Activated CD4-positive, alpha-beta T cell treated with anti-CD3 and anti-CD28 coated beads, Interleukin-2, amount 10 ng/mL, durations not matched to agents 24 days and 14 days (primary cell): ENCODE data around the gene RALGAPB. TPM values are rescaled to one million over a fixed set of nuclear protein-coding genes. Genes with fewer than 3 reads are reported as not detected.
"Not testable (repeated sequence)": the region's sequence is repeated elsewhere in the genome, so short reads cannot be mapped to it uniquely, and the experiment has no call there.

Experiments
- DNase-seq: peaks from one replicate; pipeline ENCODE4 v3.0.0; 2022
- H3K27ac Mint-ChIP-seq: one replicate; pipeline ENCODE4 v1.8.0; 2022; ENCODE audit warnings: mild to moderate bottlenecking, mixed read lengths
- H3K27me3 Mint-ChIP-seq: one replicate; pipeline ENCODE4 v1.8.0; 2022; ENCODE audit warnings: mixed read lengths
- H3K36me3 Mint-ChIP-seq: one replicate; pipeline ENCODE4 v1.8.0; 2022; ENCODE audit warnings: low read depth, mild to moderate bottlenecking, mixed read lengths
- H3K4me1 Mint-ChIP-seq: one replicate; pipeline ENCODE4 v1.8.0; 2021; ENCODE audit warnings: mixed read lengths
- H3K4me3 Mint-ChIP-seq: one replicate; pipeline ENCODE4 v1.8.0; 2022; ENCODE audit warnings: mild to moderate bottlenecking, moderate library complexity, mixed read lengths
- H3K9me3 Mint-ChIP-seq: one replicate; pipeline ENCODE4 v1.8.0; 2021; ENCODE audit warnings: mixed read lengths
- intact Hi-C: fragments of 100-400 bp; cut with micrococcal nuclease; formaldehyde crosslinking; loops from one replicate; pipeline ENCODE4 v1.15.1; 2023
- total RNA-seq: library from RNA; stranded (reverse); gene quantifications from 2 replicates; pipeline ENCODE4 v1.2.3, GENCODE V29; 2022

RALGAPB gene
- total RNA-seq: 28.3 and 29.8 TPM in 2 replicates

DNA sequence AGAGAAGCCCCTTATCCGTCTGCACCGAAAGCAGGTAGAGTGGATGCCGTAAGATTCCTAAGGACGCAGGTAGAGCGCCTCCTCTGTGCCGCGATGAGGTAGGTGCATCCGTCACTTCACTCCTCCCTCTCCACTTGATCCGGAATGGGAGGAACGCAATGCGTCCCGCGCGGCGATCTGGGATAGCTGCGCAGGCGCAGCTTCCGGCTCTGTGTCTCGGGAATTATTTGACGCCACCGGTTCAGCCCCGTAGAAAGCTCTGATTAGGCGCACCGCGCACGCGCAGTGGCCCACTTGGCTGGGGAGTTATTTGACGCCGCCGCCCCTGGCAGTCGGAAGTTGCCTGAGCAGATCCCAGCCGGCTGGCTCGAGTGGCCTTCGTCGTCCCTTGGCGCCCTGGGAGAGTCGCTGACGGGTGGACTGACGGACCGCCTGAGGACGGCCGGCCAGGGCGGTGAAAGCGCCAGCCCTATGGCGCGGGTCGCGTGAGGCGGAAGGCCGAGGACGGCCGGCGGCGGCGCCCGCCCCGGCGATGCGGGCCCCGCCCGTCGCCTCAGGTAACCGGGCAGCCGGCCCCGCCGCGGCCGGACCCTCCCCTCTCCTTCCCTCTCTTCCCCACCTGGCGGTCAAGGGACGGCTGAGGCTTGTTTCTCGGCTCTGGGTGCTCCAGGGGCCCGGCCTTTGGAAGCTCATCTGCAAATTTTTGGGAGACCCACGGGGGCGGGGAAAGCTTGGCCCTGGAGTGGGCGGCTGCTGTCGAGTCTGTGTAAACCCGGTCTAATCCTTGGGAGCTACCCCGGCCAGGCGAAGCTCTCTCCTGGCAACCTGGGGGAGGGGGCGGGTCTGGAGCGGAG is at the start of gene RALGAPB:
RALGAPB (plus strand) TSS at position 331 of the 854 bp plus-strand sequence. CDS start 15,590 bp downstream, outside the sequence.
- peaks cover 13% of the 10 kb centered on the region for H3K27me3 Mint-ChIP-seq
- peaks cover 30% of the 10 kb centered on the region for H3K4me1 Mint-ChIP-seq
- intact Hi-C loops: loop anchor here (1.0 to 10.0 kb wide), 4 partner anchors 26 to 778 kb away; partner anchors contain the start of genes CTNNBL1, RPRD1B, SNHG17 and TTI1
- peaks cover 4% of the 10 kb centered on the region for H3K9me3 Mint-ChIP-seq
- H3K4me3 Mint-ChIP-seq: peak within 1 kb of the TSS; percentile 90
- peak; percentile 99 for DNase-seq
- H3K36me3 Mint-ChIP-seq: peaks cover 10% of the 10 kb centered on the region
- H3K27ac Mint-ChIP-seq: peak within 1 kb of the TSS; percentile 91

DNA sequence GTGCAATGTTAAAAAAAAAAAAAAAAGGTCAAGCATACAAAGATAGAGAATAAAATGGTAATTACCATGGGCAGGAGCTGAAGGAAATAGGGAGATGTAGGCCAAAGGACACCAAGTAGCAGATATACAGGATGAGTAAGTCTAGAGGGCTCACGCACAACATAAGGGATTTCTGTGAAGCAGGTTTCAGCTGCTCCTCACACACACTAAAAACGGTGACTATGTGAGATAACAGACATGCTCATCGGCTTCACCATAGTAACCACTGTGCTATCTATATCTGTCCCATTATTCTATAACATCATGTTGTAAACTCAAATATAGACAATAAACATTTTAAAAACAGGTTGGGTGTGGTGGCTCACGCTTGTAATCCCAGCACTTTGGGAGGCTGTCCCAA is 49.1 kb upstream of the RALGAPB start:
- no peak overlapping the region for H3K27ac Mint-ChIP-seq
- intact Hi-C loops: no loop called here
- no peak for DNase-seq
- H3K9me3 Mint-ChIP-seq: no peaks in the 10 kb centered on the region
- no peaks in the 10 kb centered on the region for H3K27me3 Mint-ChIP-seq
- peaks cover 85% of the 10 kb centered on the region for H3K36me3 Mint-ChIP-seq
- peaks cover 27% of the 10 kb centered on the region for H3K4me1 Mint-ChIP-seq
- no peak overlapping the region for H3K4me3 Mint-ChIP-seq

DNA sequence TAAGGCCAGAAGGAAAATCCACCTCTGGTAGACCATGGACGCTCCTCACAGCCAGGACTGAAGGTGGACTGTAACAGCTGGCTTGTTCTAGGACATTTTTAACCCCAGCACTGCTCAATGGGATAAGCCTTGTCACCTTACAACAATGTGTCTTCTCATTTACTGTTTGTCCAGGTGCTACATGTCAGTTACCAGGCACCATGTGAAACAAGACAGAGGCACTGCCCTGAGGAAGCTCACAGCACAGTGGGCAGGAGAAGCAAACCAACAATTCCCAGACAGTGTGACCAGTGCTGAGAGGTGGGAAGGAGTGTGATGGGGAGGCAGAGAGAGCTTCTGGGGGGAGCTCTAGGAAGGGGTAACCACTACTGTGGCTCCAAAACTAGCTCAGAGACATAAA is 48.2 kb upstream of the RALGAPB start:
- DNase-seq: no peak
- intact Hi-C loops: no loop called here
- Mint-ChIP-seq H3K4me1 (peaks cover 27% of the 10 kb centered on the region), H3K9me3 (no peaks in the 10 kb centered on the region), H3K4me3 (no peak overlapping the region), H3K27ac (no peak overlapping the region), H3K27me3 (no peaks in the 10 kb centered on the region), H3K36me3 (peaks cover 86% of the 10 kb centered on the region)

DNA sequence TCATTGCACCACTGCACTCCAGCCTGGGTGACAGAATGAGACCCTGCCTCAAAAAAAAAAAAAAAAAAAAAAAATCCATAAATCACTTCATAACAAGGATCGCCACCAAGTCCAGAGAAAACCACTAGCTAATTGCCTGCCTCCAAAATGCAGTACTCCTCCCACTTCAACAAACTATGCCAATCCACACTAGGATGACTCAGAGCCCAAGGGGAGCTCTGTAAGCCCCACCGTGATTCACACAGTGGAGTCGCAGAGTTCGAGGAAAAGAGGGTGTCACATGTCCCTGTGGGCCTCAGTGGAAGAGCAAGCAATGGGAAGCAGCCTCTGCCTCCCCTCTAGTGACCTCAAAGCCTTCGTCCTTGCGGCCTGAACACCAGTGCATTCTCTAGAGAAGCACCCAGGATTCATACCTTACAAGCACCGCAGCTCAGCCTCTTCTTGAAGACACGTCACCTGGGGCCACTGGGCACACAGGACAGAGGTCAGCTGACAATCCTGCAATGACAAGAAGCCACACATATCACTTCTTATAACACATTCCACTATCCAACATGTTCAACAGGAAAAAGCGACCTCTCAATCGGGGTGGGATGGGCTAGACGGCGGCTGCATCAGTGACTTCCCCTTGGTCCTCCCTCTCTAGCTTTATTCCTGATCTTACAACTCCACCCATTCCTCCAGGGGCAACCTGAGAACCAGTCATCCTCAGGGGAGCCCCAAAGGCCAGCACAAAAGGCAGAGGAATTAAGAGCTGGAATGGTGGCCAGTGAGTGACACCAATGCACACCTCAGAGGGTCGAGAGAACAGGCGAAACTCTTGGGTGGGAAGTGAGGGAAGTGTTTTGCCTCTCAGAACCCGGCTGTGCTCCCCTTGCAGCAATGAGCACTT is 46.4 kb upstream of the RALGAPB start:
- no peaks in the 10 kb centered on the region for H3K27me3 Mint-ChIP-seq
- H3K4me3 Mint-ChIP-seq: no peak overlapping the region
- peaks cover 83% of the 10 kb centered on the region for H3K36me3 Mint-ChIP-seq
- H3K4me1 Mint-ChIP-seq: peaks cover 34% of the 10 kb centered on the region
- no peak for DNase-seq
- intact Hi-C loops: no loop called here
- H3K9me3 Mint-ChIP-seq: no peaks in the 10 kb centered on the region
- H3K27ac Mint-ChIP-seq: no peak overlapping the region

DNA sequence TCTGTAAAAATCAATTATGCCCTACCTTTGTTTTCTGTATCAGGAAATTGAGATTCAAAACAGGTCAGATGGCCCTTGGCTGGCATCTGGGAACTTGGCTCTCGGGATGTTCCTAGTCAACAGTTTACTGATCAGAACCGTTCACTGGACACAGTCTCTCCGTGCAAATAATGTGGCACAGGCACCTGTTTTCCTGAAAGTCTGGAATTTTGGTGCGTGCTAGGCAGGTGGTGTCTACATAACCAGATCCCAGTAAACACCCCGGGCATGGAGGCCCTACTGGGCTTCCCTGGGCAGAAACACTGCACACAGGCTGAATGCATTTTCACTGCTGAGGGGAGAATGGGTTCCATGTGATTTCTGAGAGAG is 45.0 kb upstream of the RALGAPB start:
- no peaks in the 10 kb centered on the region for H3K27me3 Mint-ChIP-seq
- DNase-seq: no peak
- H3K9me3 Mint-ChIP-seq: no peaks in the 10 kb centered on the region
- intact Hi-C loops: no loop called here
- no peak overlapping the region for H3K4me3 Mint-ChIP-seq
- H3K4me1 Mint-ChIP-seq: peaks cover 43% of the 10 kb centered on the region
- H3K27ac Mint-ChIP-seq: no peak overlapping the region
- peaks cover 83% of the 10 kb centered on the region for H3K36me3 Mint-ChIP-seq

DNA sequence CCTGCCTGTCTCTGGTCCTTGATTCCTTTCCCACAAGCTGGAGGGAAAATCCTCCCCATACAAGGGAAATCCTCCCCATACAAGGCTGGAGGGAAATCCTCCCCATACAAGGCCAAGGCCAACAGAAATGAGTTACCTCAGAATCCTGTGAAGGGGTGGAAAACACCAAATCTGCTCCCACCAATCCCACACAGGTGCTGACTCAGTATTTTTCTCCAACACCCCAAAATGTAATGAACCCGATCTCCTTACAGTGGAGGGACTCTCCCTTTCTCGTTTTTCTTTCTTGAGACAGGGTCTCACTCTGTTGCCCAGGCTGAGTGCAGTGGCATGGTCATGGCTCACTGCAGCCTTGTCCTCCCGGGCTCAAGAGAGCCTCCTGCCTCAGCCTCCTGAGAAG is 43.8 kb upstream of the RALGAPB start:
- peaks cover 85% of the 10 kb centered on the region for H3K36me3 Mint-ChIP-seq
- DNase-seq: no peak
- H3K9me3 Mint-ChIP-seq: no peaks in the 10 kb centered on the region
- intact Hi-C loops: no loop called here
- H3K27ac Mint-ChIP-seq: no peak overlapping the region
- peaks cover 50% of the 10 kb centered on the region for H3K4me1 Mint-ChIP-seq
- H3K4me3 Mint-ChIP-seq: no peak overlapping the region
- no peaks in the 10 kb centered on the region for H3K27me3 Mint-ChIP-seq

DNA sequence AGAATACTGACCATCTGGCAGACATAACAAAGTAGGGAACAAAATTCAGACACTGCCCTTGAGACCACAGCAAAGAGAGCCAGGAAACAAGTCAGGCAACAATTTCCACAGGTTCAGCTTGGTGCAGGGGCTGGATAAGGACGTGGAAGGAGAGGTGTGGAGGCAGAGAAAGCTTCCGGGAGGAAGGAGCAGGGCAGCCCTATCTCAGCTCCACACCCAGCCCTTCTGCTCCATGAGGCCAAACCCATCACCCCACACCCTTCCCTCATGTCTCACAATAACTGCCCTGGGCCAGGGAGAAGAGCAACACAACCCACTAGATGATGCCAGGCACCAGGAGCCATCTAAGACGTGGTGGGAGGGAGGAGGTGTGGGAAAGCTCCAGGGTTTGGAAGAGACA is 43.3 kb upstream of the RALGAPB start:
- Mint-ChIP-seq H3K9me3 (no peaks in the 10 kb centered on the region), H3K27ac (no peak overlapping the region), H3K27me3 (no peaks in the 10 kb centered on the region), H3K4me1 (peaks cover 52% of the 10 kb centered on the region), H3K4me3 (no peak overlapping the region), H3K36me3 (peaks cover 87% of the 10 kb centered on the region)
- no peak for DNase-seq
- intact Hi-C loops: no loop called here

DNA sequence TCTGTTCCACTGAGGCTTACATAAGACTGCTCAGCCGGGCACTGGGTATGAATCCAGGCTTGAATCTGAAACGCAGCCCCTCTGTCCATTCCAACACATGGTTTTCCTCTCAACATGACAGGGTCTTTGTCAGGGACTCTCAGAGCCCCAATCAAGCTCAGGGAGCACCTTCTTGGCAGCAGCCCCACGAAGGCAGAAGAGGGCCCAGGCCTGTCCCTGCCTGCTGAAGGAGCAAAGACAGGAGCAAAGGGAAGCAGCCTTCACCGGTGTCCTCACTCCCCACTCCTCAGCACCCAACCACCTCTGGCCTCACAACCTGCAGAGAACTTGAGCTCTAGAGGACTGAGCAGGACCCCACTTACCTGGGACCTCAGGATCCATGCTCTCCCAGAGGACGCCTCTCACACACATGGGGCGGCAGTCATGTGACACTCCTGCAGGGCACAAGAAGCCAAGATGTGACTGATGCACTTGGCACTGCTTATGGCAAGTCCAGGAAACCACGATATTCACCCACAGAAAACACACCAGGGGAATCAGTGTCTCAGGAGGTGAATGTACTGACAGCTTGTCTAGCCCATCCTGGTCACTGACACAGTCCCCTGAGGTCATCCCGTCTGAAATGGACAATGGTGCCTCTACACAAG is 41.8 kb upstream of the RALGAPB start:
- H3K27ac Mint-ChIP-seq: no peak overlapping the region
- intact Hi-C loops: no loop called here
- no peak overlapping the region for H3K4me3 Mint-ChIP-seq
- no peak for DNase-seq
- H3K9me3 Mint-ChIP-seq: no peaks in the 10 kb centered on the region
- H3K36me3 Mint-ChIP-seq: peaks cover 88% of the 10 kb centered on the region
- H3K4me1 Mint-ChIP-seq: peaks cover 53% of the 10 kb centered on the region
- H3K27me3 Mint-ChIP-seq: no peaks in the 10 kb centered on the region

DNA sequence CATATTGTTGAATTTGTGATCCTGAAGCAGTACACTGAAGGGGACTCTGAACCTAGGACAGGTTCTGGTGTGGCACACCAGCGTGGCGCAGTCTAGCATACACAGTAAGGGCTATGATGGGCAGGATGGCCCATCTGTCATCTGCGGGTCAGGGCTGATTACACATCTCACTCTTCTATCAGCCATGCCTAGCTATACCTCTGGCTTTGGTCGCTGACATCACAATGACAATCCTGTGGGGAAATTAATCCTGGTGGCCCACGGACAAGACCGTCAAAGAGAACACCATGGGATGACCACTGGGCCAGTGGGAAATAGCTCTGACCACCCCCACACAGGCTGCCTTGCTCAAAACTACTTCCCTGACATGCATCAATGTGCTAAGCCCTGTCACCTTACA is 40.4 kb upstream of the RALGAPB start:
- Mint-ChIP-seq H3K27me3 (no peaks in the 10 kb centered on the region), H3K9me3 (no peaks in the 10 kb centered on the region), H3K27ac (no peak overlapping the region), H3K4me3 (peak overlapping the region; percentile 96), H3K4me1 (peaks cover 40% of the 10 kb centered on the region), H3K36me3 (peaks cover 73% of the 10 kb centered on the region)
- intact Hi-C loops: no loop called here
- no peak for DNase-seq

DNA sequence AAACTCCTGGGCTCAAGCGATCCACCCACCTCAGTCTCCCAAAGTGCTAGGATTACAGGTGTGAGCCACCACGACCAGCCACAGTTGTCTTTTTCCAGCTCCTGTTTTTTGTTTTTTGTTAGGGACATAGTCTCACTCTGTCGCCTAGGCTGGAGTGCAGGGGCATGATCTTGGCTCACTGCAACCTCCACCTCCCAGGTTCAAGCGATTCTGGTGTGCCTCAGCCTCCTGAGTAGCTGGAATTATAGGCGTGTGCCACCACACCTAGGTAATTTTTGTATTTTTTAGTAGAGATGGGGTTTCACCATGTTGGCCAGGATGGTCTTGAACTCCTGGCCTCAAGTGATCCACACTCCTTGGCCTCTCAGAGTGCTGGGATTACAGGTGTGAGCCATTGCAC is 39.8 kb upstream of the RALGAPB start:
- peaks cover 68% of the 10 kb centered on the region for H3K36me3 Mint-ChIP-seq
- H3K27me3 Mint-ChIP-seq, H3K9me3 Mint-ChIP-seq, intact Hi-C loops, DNase-seq, H3K27ac Mint-ChIP-seq: not testable (repeated sequence)
- peaks cover 39% of the 10 kb centered on the region for H3K4me1 Mint-ChIP-seq
- peak overlapping the region; percentile 96 for H3K4me3 Mint-ChIP-seq

DNA sequence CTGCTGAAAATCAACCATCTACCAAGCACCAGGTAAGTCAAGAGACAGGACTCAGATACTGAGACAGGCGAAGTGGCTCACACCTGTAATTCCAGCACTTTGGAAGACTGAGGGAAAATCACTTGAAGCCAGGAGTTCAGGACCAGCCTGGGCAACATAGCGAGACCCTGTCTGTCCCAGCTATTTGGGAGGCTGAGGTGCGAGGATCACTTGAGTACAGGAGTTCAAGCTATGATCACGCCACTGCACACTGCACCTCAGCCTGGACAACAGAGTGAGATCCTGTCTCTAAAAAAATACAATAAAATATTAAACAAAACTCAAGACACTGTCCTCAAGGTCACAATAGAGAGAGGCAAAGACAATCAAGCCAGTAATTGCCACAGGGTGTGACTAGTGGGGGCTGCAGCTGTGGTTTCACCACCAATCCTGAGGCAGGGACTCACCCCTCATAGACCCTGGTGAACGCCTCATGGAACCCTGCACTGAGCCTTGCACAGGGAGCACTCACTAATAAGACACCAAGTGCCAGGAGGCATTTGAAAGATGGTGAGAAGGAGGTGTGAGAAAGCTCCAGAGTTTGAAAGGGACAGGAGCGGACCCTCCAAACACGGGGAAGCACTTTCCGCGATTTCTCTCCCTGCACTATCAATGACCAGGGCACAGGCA is 39.2 kb upstream of the RALGAPB start:
- Mint-ChIP-seq H3K9me3 (no peaks in the 10 kb centered on the region), H3K27me3 (no peaks in the 10 kb centered on the region), H3K36me3 (peaks cover 62% of the 10 kb centered on the region), H3K27ac (peak overlapping the region; percentile 96), H3K4me3 (peak overlapping the region; percentile 96), H3K4me1 (peaks cover 35% of the 10 kb centered on the region)
- intact Hi-C loops: no loop called here
- no peak for DNase-seq

DNA sequence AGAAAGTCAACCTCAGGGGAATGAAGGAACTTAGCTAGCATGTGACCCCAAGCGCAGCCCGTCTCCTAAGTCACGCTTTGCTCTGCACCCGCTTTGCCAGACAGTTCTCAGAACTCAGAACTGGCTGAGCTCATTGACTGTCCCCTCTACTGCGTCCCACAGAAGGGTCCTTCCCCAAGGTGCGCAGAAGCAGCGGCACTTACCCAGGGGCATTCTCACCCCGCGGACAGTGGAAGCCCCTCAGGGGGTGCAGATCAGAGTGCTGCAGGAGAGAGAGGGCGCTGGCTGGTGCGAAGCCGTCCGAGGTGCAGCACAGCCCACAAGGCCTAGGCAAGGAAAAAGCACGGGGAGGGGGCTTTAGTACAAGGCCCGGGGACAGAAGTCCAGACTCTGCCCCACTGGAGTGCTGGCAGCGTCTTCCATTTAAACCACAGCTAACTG is 38.3 kb upstream of the RALGAPB start:
- Mint-ChIP-seq H3K4me3 (peak overlapping the region; percentile 96), H3K9me3 (no peaks in the 10 kb centered on the region), H3K36me3 (peaks cover 54% of the 10 kb centered on the region), H3K27me3 (peaks cover 2% of the 10 kb centered on the region), H3K27ac (peak overlapping the region; percentile 96), H3K4me1 (peaks cover 35% of the 10 kb centered on the region)
- intact Hi-C loops: no loop called here
- peak; percentile 76 for DNase-seq
